Skeletal muscle tissue (tissue), 4 donors: ENCODE results near the gene OPN4. TPM values are rescaled to one million over a fixed set of nuclear protein-coding genes. Genes with fewer than 3 reads are reported as not detected.

ENCODE experiments used
- H3K27ac ChIP-seq: one replicate; pipeline ENCODE4 v1.7.0; 2013; ENCODE audit warnings: mild to moderate bottlenecking, low read depth, low read length, inconsistent platforms
- H3K27me3 ChIP-seq, 3 donors: one replicate each; pipeline ENCODE4 v1.7.0; 2013; ENCODE audit warnings: low read length in 3 of 3; ENCODE audit not compliant: control insufficient read depth in 3 of 3, insufficient read depth in 3 of 3
- H3K36me3 ChIP-seq, 3 donors: one replicate each; pipeline ENCODE4 v1.7.0; 2013; ENCODE audit warnings: low read length in 3 of 3; ENCODE audit not compliant: control insufficient read depth in 3 of 3, insufficient read depth in 3 of 3
- H3K4me1 ChIP-seq, 3 donors: one replicate each; pipeline ENCODE4 v1.7.0; 2013; ENCODE audit warnings: low read length in 3 of 3, mild to moderate bottlenecking in 3 of 3; ENCODE audit not compliant: control insufficient read depth in 3 of 3, insufficient read depth in 3 of 3
- H3K4me3 ChIP-seq, 3 donors: one replicate each; pipeline ENCODE4 v1.7.0; 2013; ENCODE audit warnings: low read length in 3 of 3
- H3K9ac ChIP-seq, 3 donors: one replicate each; pipeline ENCODE4 v1.7.0; 2013; ENCODE audit warnings: low read length in 3 of 3, mild to moderate bottlenecking in 3 of 3, moderate library complexity in 2 of 3, low read depth in 1 of 3
- H3K9me3 ChIP-seq, 3 donors: one replicate each; pipeline ENCODE4 v1.7.0; 2013; ENCODE audit warnings: low read length in 3 of 3; ENCODE audit not compliant: control insufficient read depth in 3 of 3
- total RNA-seq: library from RNA; depleted of rRNA; stranded (reverse); fragments of >200 nt; gene quantifications from one replicate; pipeline ENCODE4 v1.2.3, GENCODE V29; 2014
- donor health status: Osteomylitis.

OPN4 gene
- total RNA-seq, 1 donor from 2014 or later, result not detected

GRCh38 chr10:86673216-86673826, 19.0 kb downstream of the OPN4 start:
- peak overlapping the region; percentile 100 for H3K27ac ChIP-seq
- peaks cover 68 to 85% (median 76%) of the 10 kb centered on the region in 3 donors for H3K4me1 ChIP-seq
- H3K9ac ChIP-seq, result peak overlapping the region; percentile 96 to 100 (median 99)
- H3K9me3 ChIP-seq, result no peaks in the 10 kb centered on the region
- peaks cover 8 to 67% (median 34%) of the 10 kb centered on the region in 3 donors for H3K36me3 ChIP-seq
- peak overlapping the region; percentile 92 to 98 (median 96) for H3K4me3 ChIP-seq
- H3K27me3 ChIP-seq, result peaks cover 0 to 3% (median 0%) of the 10 kb centered on the region in 3 donors

GRCh38 chr10:86673827-86674581, 19.7 kb downstream of the OPN4 start:
- peaks cover 74 to 88% (median 81%) of the 10 kb centered on the region in 3 donors for H3K4me1 ChIP-seq
- H3K27me3 ChIP-seq, result peaks cover 0 to 3% (median 0%) of the 10 kb centered on the region in 3 donors
- peak overlapping the region; percentile 92 to 98 (median 96) for H3K4me3 ChIP-seq
- H3K27ac ChIP-seq, result peak overlapping the region; percentile 100
- H3K36me3 ChIP-seq, result peaks cover 10 to 64% (median 40%) of the 10 kb centered on the region in 3 donors
- H3K9me3 ChIP-seq, result no peaks in the 10 kb centered on the region
- peak overlapping the region; percentile 96 to 100 (median 99) for H3K9ac ChIP-seq

- Histone ChIP-seq H3K9ac (peak overlapping the region; percentile 75 to 100 (median 99)), H3K36me3 (peaks cover 18 to 64% (median 45%) of the 10 kb centered on the region in 3 donors), H3K4me1 (peaks cover 78 to 95% (median 87%) of the 10 kb centered on the region in 3 donors), H3K27me3 (peaks cover 0 to 3% (median 0%) of the 10 kb centered on the region in 3 donors), H3K9me3 (no peaks in the 10 kb centered on the region), H3K27ac (peak overlapping the region; percentile 100), H3K4me3 (peak overlapping the region; percentile 61 to 98 (median 65))
These were observed 20.6 kb downstream of the OPN4 start for GRCh38 chr10:86674912-86675311.

- Histone ChIP-seq H3K9ac (peak overlapping the region; percentile 33 to 99 (median 54)), H3K27ac (peak overlapping the region; percentile 100), H3K36me3 (peaks cover 35 to 71% (median 58%) of the 10 kb centered on the region in 3 donors), H3K4me1 (peaks cover 92 to 98% (median 93%) of the 10 kb centered on the region in 3 donors), H3K9me3 (no peaks in the 10 kb centered on the region), H3K27me3 (no peaks in the 10 kb centered on the region), H3K4me3 (peak overlapping the region in 1 of 3 donors; percentile 30)
These were observed 23.0 kb downstream of the OPN4 start for GRCh38 chr10:86677374-86677773.

- H3K9me3 ChIP-seq, result no peaks in the 10 kb centered on the region
- H3K27ac ChIP-seq, result peak overlapping the region; percentile 83
- H3K4me1 ChIP-seq, result peaks cover 93 to 98% (median 94%) of the 10 kb centered on the region in 3 donors
- peak overlapping the region; percentile 7 to 77 (median 34) for H3K9ac ChIP-seq
- H3K36me3 ChIP-seq, result peaks cover 48 to 69% (median 68%) of the 10 kb centered on the region in 3 donors
- H3K4me3 ChIP-seq, result peak overlapping the region; percentile 15 to 32 (median 28)
- H3K27me3 ChIP-seq, result no peaks in the 10 kb centered on the region
These were observed 24.8 kb downstream of the OPN4 start for GRCh38 chr10:86678999-86679792.

- Histone ChIP-seq H3K4me3 (peak overlapping the region in 1 of 3 donors; percentile 52), H3K9me3 (no peaks in the 10 kb centered on the region), H3K27me3 (no peaks in the 10 kb centered on the region), H3K36me3 (peaks cover 50 to 70% (median 65%) of the 10 kb centered on the region in 3 donors), H3K4me1 (peaks cover 92 to 98% (median 94%) of the 10 kb centered on the region in 3 donors), H3K9ac (peak overlapping the region; percentile 57 to 84 (median 62)), H3K27ac (peak overlapping the region; percentile 83)
These were observed 26.7 kb downstream of the OPN4 start for GRCh38 chr10:86681047-86681446.

GRCh38 chr10:86681722-86682386, 27.5 kb downstream of the OPN4 start:
- Histone ChIP-seq H3K9ac (peak overlapping the region; percentile 47 to 84 (median 62)), H3K4me3 (peak overlapping the region in 2 of 3 donors; percentile 47 to 52), H3K9me3 (no peaks in the 10 kb centered on the region), H3K4me1 (peaks cover 91 to 98% (median 95%) of the 10 kb centered on the region in 3 donors), H3K36me3 (peaks cover 52 to 76% (median 65%) of the 10 kb centered on the region in 3 donors), H3K27ac (peak overlapping the region; percentile 83), H3K27me3 (no peaks in the 10 kb centered on the region)

- H3K27me3 ChIP-seq, result no peaks in the 10 kb centered on the region
- no peaks in the 10 kb centered on the region for H3K9me3 ChIP-seq
- peaks cover 91 to 98% (median 95%) of the 10 kb centered on the region in 3 donors for H3K4me1 ChIP-seq
- peaks cover 59 to 80% (median 67%) of the 10 kb centered on the region in 3 donors for H3K36me3 ChIP-seq
- H3K4me3 ChIP-seq, result peak overlapping the region in 2 of 3 donors; percentile 13 to 23
- H3K27ac ChIP-seq, result peak overlapping the region; percentile 83
- peak overlapping the region in 1 of 3 donors; percentile 89 for H3K9ac ChIP-seq
These were observed 28.3 kb downstream of the OPN4 start for GRCh38 chr10:86682675-86683074.
